ENCODE data around the gene UGT2A3.

- TF ChIP-seq POLR2AphosphoS5 (IDR thresholded peaks at IDR 0.05; ENCODE audit: low read depth, low read length) = no peak
- TF ChIP-seq TAF1 (IDR thresholded peaks at IDR 0.05; ENCODE audit: borderline replicate concordance, low read depth, low read length) = no peak
Measured at GRCh38 chr4:68954126-68954525, 2.5 kb upstream of the UGT2A3 start.

Measured in GM12892 (cell line).